Measurements from ENCODE around the gene ANKS4B.

DNA sequence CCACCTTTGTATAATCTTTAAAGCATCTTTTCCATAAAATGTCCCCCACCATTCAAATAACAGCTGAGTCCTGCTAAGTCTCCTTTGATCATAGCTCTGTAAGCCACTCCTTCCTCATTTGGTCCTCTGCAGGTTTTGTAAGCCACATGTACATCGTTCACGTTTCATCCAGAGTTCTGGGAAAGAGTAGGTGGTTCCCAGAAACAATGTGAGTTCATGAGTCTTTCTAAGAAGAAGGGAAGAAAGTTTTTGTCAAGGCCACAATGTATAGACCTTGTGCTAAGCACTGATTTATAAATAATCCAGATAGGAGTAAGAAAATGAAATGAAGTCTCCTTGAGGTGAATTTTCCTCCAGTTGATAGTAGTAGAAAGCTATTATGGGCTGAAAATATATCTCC lies 8.7 kb upstream of the ANKS4B start:
- TF ChIP-seq EZH2phosphoT487 (IDR thresholded peaks at IDR 0.05; ENCODE audit: insufficient read depth, low read depth) (no peak), EZH2 (IDR thresholded peaks at IDR 0.05; ENCODE audit: insufficient read depth, poor library complexity, severe bottlenecking) (no peak)
